Measurements from ENCODE around the gene MICAL1. TPM values are rescaled to one million over a fixed set of nuclear protein-coding genes. Genes with fewer than 3 reads are reported as not detected.

Gene MICAL1
- total and polyA plus RNA-seq, 10 of the 15 experiments (the other 5 are each of a cell fraction or from before 2014, with no cell fraction given) = 0.32 to 71.6 (median 45.3) TPM

DNA sequence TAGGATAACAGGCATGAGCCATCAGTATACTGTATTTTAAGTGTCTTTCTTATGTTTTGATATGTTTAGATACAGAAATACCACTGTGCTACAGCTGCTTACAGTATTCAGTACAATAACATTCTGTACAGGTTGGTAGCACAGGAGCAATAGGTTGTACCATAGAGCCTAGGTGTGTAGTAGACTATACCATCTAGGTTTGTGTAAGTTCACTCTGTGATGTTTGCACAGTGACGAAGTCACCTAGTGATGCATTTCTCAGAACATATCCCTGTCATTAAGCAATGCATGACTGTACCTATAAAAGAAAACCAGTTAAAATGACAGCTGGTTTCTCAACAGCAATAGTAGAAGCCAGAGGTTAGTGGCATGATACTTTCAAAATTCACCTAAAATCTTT is 30.5 kb upstream of the MICAL1 start:
- ChIA-PET POLR2A (interaction anchor here (9.3 kb wide), 1 partner anchor 26 kb away, joined by 132 read pairs; the partner anchor contains the start of gene MICAL1), CTCF (interaction anchor here (0.7 to 1.0 kb wide), 2 partner anchors 103 to 553 kb away, joined by 3 to 4 read pairs; no protein-coding TSS in a partner anchor), RAD21 (ENCODE audit: unreplicated experiment) (interaction anchor here (0.6 kb wide), 1 partner anchor 860 kb away, joined by 3 read pairs; no protein-coding TSS in a partner anchor), SMC1A (ENCODE audit: uncharacterized antibody, unreplicated experiment) (interaction anchor here (0.8 to 1.5 kb wide), 2 partner anchors 9 to 30 kb away, joined by 4 read pairs; partner anchors contain the start of gene MICAL1)
- Histone ChIP-seq H2AFZ (ENCODE audit: control insufficient read depth, low read depth, low read length) (no peak overlapping the region), H3K79me2 (ENCODE audit: control insufficient read depth, insufficient read depth, low read length) (peaks cover 18% of the 10 kb centered on the region), H3K4me1 (ENCODE audit: control insufficient read depth, insufficient read depth, low read length) (no peaks in the 10 kb centered on the region; the same call in 1 of the 2 replicates), H3K36me3 (ENCODE audit: control insufficient read depth in 2 of 2, insufficient read depth in 2 of 2, low read length in 1 of 2) (peaks cover 0 to 9% of the 10 kb centered on the region in 2 experiments; a peak in 1 of 4 replicates), H3K4me2 (ENCODE audit: control insufficient read depth, insufficient read depth) (no peak overlapping the region), H4K20me1 (ENCODE audit: control insufficient read depth, insufficient read depth) (no peaks in the 10 kb centered on the region), H3K9ac (ENCODE audit: control insufficient read depth, insufficient read depth, low read length) (no peak overlapping the region), H3K27me3 (replicated peaks in 1 of 2; ENCODE audit: control insufficient read depth in 2 of 2, insufficient read depth in 2 of 2, low read length in 1 of 2) (no peaks in the 10 kb centered on the region), H3K27ac (ENCODE audit: control insufficient read depth, insufficient read depth) (no peak overlapping the region), H3K9me3 (replicated peaks; ENCODE audit: control insufficient read depth, insufficient read depth, low read length) (no peaks in the 10 kb centered on the region), H3K4me3 (no peak overlapping the region)
- DNase-seq (ENCODE audit: low read depth, low spot score) (no peak), ATAC-seq (no peak), FAIRE-seq (no peak)
- WGBS (ENCODE audit: insufficient coverage, insufficient replicate concordance, low lambda C conversion rate, missing lambda C conversion rate) = 80% methylated on average over 1 of the region's 1 CpG
- TF ChIP-seq BHLHE40 (IDR thresholded peaks at IDR 0.05; ENCODE audit: borderline replicate concordance in 1 of 2, low read depth in 2 of 2, low read length in 1 of 2) (no peak), ATF7 (IDR thresholded peaks at IDR 0.05; ENCODE audit: low read depth) (no peak)
- in situ Hi-C loops (cut with MboI) = no loop called here
- intact Hi-C loops (cut with micrococcal nuclease; ENCODE audit: unreplicated experiment) = no loop called here
- no TSS peak for BruUV-seq (replicated peaks)

DNA sequence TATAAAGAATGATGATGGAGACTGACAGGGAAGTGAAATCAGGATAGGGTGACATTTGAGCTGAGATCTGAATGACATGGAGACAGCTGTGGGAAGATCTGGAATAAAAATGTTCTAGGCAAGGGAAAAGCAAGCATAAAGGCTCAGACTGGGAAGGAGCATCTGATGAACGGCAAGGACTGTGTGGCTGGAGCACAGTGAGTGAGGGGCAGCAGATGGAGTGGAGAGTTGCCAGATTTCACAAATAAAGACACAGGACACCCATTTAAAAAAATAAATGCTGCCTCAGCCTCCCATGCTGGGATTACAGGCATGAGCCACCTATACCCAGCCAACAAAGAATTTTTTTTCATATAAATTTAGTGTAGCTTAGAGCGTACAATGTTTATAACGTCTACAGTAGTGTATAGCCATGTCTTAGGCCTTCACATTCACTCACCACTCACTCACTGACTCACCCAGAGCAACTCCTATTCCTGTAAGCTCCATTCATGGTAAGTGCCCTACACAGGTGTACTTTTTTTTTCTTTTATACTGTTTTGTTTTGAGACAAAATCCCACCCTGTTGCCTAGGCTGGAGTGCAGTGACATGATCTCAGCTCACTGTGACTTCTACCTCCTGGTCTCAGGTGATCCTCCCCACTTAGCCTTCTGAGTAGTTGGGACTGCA is 29.8 kb upstream of the MICAL1 start:
- POLR2A ChIA-PET = interaction anchor here (9.3 kb wide), 1 partner anchor 26 kb away, joined by 132 read pairs; the partner anchor contains the start of gene MICAL1
- in situ Hi-C loops (cut with MboI) = no loop called here
- TF ChIP-seq YBX1 (IDR thresholded peaks at IDR 0.05) (no peak), IKZF1 (conservative IDR thresholded peaks at IDR 0.05) (no peak), CREB1 (IDR thresholded peaks at IDR 0.05; ENCODE audit: low read depth) (no peak), ZNF622 (IDR thresholded peaks at IDR 0.05) (no peak), SPI1 (IDR thresholded peaks at IDR 0.05; ENCODE audit: borderline replicate concordance, insufficient read depth, low read depth, low read length) (no peak), ZNF384 (IDR thresholded peaks at IDR 0.05; ENCODE audit: borderline replicate concordance, low read depth, low read length) (no peak), SMAD1 (IDR thresholded peaks at IDR 0.05; ENCODE audit: low read depth, partially characterized antibody) (no peak)
- TF ChIP-seq, protein P1, sequence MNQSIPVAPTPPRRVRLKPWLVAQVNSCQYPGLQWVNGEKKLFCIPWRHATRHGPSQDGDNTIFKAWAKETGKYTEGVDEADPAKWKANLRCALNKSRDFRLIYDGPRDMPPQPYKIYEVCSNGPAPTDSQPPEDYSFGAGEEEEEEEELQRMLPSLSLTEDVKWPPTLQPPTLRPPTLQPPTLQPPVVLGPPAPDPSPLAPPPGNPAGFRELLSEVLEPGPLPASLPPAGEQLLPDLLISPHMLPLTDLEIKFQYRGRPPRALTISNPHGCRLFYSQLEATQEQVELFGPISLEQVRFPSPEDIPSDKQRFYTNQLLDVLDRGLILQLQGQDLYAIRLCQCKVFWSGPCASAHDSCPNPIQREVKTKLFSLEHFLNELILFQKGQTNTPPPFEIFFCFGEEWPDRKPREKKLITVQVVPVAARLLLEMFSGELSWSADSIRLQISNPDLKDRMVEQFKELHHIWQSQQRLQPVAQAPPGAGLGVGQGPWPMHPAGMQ (IDR thresholded peaks at IDR 0.05; ENCODE audit: borderline replicate concordance) = no peak

More for the DNA sequence above, 29.8 kb upstream of the MICAL1 start:
- Histone ChIP-seq H4K20me1 (ENCODE audit: control insufficient read depth, insufficient read depth) (no peaks in the 10 kb centered on the region), H3K4me2 (ENCODE audit: control insufficient read depth, insufficient read depth) (no peak overlapping the region), H3K4me3 (no peak overlapping the region), H3K9me3 (replicated peaks; ENCODE audit: control insufficient read depth, insufficient read depth, low read length) (no peaks in the 10 kb centered on the region), H3K9ac (ENCODE audit: control insufficient read depth, insufficient read depth, low read length) (no peak overlapping the region), H3K4me1 (ENCODE audit: control insufficient read depth, insufficient read depth, low read length) (no peaks in the 10 kb centered on the region; the same call in 1 of the 2 replicates), H3K27me3 (replicated peaks in 1 of 2; ENCODE audit: control insufficient read depth in 2 of 2, insufficient read depth in 2 of 2, low read length in 1 of 2) (no peaks in the 10 kb centered on the region), H3K79me2 (ENCODE audit: control insufficient read depth, insufficient read depth, low read length) (peaks cover 25% of the 10 kb centered on the region), H3K27ac (ENCODE audit: control insufficient read depth, insufficient read depth) (no peak overlapping the region), H2AFZ (ENCODE audit: control insufficient read depth, low read depth, low read length) (no peak overlapping the region), H3K36me3 (ENCODE audit: control insufficient read depth in 2 of 2, insufficient read depth in 2 of 2, low read length in 1 of 2) (peaks cover 0 to 15% of the 10 kb centered on the region in 2 experiments; a peak in 1 of 4 replicates)
- WGBS (ENCODE audit: insufficient coverage, insufficient replicate concordance, low lambda C conversion rate, missing lambda C conversion rate) = 50% methylated on average over 3 of the region's 3 CpGs
- ChIA-PET SMC1A (ENCODE audit: uncharacterized antibody, unreplicated experiment) (interaction anchor here (1.5 to 1.6 kb wide), 2 partner anchors 8 to 10 kb away, joined by 3 to 4 read pairs; no protein-coding TSS in a partner anchor), RAD21 (ENCODE audit: unreplicated experiment) (interaction anchor here (0.6 kb wide), 1 partner anchor 861 kb away, joined by 3 read pairs; no protein-coding TSS in a partner anchor), CTCF (interaction anchor here (0.7 to 1.3 kb wide), 4 partner anchors 11 to 554 kb away, joined by 3 to 4 read pairs (median 3); no protein-coding TSS in a partner anchor)
- no TSS peak for BruUV-seq (replicated peaks)
- ATAC-seq = no peak
- no peak for FAIRE-seq
- intact Hi-C loops (cut with micrococcal nuclease; ENCODE audit: unreplicated experiment) = no loop called here
- no peak for DNase-seq (ENCODE audit: low read depth, low spot score)

All from GM12878 (cell line).